GM06990 (cell line): Measurements from ENCODE around the gene TPRA1.

ENCODE experiments used
- DNase-seq: peaks from one replicate; pipeline ENCODE4 v3.0.0-alpha.2; 2011; ENCODE audit not compliant: insufficient read length; ENCODE audit errors: extremely low read depth
- H3K27me3 ChIP-seq: replicated peaks from 2 replicates; pipeline ENCODE4 v1.6.0; 2011; ENCODE audit warnings: low read length; ENCODE audit not compliant: control insufficient read depth, insufficient read depth
- H3K36me3 ChIP-seq: 2 replicates; pipeline ENCODE4 v1.5.1; 2011; ENCODE audit warnings: low read length; ENCODE audit not compliant: control insufficient read depth, insufficient read depth
- H3K4me3 ChIP-seq: replicated peaks from 2 replicates; pipeline ENCODE4 v1.5.1; 2011; ENCODE audit warnings: low read depth, mild to moderate bottlenecking, control low read depth, low read length
- CTCF ChIP-seq: IDR thresholded peaks from 2 replicates; pipeline ENCODE4 v1.5.1; 2011; ENCODE audit warnings: low read length, control low read depth, mild to moderate bottlenecking, inconsistent platforms; ENCODE audit not compliant: insufficient read depth, poor library complexity, severe bottlenecking

Gene TPRA1

GRCh38 chr3:127549826-127550467 is 40.6 kb downstream of the TPRA1 start:
- DNase-seq = no peak
- no peaks in the 10 kb centered on the region; the same call in 1 of the 2 replicates for H3K27me3 ChIP-seq
- H3K36me3 ChIP-seq = no peaks in the 10 kb centered on the region
- no peak for TF ChIP-seq CTCF
- H3K4me3 ChIP-seq = no peak overlapping the region

GRCh38 chr3:127547761-127548605 is 42.5 kb downstream of the TPRA1 start:
- peak; percentile 68 for TF ChIP-seq CTCF
- H3K4me3 ChIP-seq = peak overlapping the region; percentile 42
- no peaks in the 10 kb centered on the region; the same call in 1 of the 2 replicates for H3K27me3 ChIP-seq
- H3K36me3 ChIP-seq = no peaks in the 10 kb centered on the region
- DNase-seq = peak; percentile 56

GRCh38 chr3:127546970-127547733 is 43.4 kb downstream of the TPRA1 start:
- Histone ChIP-seq H3K36me3 (no peaks in the 10 kb centered on the region), H3K4me3 (peak overlapping the region; percentile 18), H3K27me3 (no peaks in the 10 kb centered on the region; the same call in 1 of the 2 replicates)
- TF ChIP-seq CTCF = no peak
- no peak for DNase-seq

- no peak overlapping the region for H3K4me3 ChIP-seq
- no peaks in the 10 kb centered on the region for H3K36me3 ChIP-seq
- no peak for DNase-seq
- no peak for TF ChIP-seq CTCF
- H3K27me3 ChIP-seq = no peaks in the 10 kb centered on the region; the same call in 1 of the 2 replicates
These were observed 44.0 kb downstream of the TPRA1 start for GRCh38 chr3:127546554-127546953.

- H3K4me3 ChIP-seq = no peak overlapping the region
- no peaks in the 10 kb centered on the region; the same call in 1 of the 2 replicates for H3K27me3 ChIP-seq
- no peaks in the 10 kb centered on the region for H3K36me3 ChIP-seq
- TF ChIP-seq CTCF = no peak
- DNase-seq = no peak
These were observed 44.6 kb downstream of the TPRA1 start for GRCh38 chr3:127545711-127546457.
